Measurements from ENCODE around the gene DUOX2.
"Not testable (repeated sequence)": the region's sequence is repeated elsewhere in the genome, so short reads cannot be mapped to it uniquely, and the experiment has no call there.

The DUOX2 gene

DNA sequence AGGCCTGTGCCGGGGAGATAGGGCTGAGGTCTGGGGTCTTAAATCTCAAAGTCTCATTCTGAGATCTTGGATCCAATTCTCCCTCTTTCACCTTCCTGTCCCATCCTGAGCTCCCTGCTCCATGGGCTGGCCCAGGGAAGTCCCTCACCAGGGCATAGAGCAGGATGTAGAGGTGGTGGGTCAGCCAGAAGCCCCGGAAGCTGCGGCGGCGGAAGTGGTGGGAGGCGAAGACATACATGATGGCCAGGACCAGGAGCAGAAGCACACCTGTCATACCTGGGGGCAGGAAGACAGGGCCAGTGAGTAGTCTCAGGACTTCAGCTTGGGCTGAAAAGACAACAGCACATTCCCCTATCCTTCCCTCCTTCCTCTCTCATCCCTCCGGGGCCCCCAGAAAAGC, 16.5 kb downstream of the DUOX2 start:
- no peak for DNase-seq

DNA sequence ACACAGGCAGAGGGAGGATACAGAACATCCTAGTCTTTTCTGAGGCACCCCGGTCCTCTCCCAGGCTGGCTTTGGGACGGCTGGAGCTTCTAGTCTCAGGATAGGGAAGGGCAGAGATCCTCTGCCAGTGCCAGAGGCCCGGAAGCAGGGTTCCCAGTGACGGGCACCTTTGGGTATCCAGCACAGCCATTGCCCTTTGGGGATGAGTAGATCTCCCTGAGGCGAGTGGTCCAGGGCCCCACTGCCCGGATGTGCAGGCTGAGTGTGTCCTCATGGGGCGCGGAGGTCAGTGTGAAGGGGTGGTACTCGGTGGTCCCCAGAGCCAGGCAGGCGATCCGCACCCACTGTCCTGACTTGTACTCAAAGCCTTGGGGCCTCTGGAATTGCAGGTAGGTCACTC, 18.3 kb downstream of the DUOX2 start:
- DNase-seq, result no peak

DNA sequence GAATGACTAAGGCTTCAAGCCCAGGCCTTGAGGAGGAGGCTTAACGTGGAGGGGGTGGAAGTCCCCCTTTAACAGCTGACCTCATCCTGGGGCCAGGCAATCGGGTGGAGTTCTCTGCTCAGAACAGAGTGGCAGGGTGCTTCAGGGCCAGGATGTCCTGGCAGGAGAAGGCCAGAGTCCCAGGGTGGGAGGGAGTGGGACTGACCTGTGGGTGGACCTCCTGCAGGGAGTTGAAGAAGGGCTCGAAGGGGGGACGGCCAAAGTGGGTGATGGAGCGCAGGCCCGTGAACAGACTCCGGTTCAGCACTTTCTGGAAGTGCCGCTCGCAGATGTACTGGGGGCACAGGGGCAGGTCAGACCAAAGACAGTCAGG, 19.6 kb downstream of the DUOX2 start:
- no peak for DNase-seq

DNA sequence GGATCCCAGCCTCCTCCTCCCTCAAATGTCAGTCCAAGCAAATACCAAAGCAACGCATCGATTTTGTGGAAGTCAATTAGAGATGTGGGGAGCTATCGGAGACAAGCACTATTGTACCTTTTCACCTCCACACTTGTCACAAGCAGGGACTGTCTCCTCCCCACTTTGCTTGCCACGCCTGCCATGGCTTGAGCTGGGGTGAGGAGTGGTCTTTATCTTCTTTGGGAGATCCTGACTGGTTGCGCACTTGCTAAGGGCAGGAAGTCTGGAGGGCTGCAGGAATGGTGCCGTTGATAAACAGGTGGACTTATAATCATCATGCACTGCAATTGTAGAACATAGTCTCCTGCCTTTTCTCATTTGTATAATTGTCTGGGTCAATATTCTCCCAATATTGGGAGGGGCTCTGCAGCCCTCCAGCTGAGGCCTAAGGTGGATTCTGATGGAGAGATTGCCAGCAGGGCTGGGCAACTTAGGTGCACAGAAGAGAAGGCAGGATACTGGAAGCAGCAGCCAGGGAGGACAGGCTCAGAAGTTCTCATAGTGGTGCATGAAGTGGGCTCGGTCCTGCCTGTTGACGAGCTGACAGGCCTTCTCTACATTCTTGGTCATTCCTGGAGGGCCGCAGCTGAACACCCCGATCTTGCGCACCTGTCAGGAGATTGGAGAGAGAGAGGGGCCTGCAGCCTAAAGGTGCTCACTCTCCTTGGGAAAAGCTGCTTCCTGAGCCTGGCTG, 20.2 kb downstream of the DUOX2 start:
- no peak for DNase-seq

DNA sequence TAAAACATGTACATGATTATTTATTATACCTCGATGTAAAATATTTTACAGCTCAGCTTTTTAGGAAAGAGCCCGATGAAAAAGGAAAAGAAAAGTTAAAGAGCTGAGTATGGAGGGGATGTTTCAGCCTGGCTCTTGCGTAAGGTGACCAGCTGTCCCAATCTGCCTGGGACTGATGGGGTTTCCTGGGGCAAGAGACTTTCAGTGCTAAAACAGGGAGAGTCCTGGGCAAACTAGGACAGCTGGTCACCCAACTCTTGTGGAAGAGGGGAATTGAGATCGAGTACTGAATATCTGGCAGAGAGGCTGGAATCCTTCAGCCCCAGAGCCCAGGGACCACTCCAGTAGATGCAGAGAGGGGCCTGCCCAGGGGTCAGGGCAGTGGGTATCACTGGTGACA, 21.0 kb downstream of the DUOX2 start:
- no peak for DNase-seq

DNA sequence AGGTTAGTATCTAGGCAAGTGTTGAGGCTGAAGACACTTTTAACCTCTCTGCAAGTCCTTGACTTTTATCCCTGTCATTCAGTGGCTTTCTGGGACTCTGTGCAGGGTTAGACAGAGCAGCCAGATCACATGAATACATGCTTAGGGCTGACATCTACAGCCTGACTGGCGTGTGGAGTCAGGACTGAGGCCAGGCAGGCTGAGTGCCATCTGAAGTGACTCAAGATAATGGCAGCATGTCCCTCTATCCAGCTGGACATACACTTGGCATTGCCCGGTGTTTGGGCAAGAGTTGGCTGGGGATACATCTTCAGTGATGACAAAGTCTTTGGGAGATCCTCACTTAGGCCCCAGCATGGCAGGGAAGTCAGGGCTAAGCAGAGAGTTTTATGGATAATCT, 22.4 kb downstream of the DUOX2 start:
- no peak for DNase-seq

DNA sequence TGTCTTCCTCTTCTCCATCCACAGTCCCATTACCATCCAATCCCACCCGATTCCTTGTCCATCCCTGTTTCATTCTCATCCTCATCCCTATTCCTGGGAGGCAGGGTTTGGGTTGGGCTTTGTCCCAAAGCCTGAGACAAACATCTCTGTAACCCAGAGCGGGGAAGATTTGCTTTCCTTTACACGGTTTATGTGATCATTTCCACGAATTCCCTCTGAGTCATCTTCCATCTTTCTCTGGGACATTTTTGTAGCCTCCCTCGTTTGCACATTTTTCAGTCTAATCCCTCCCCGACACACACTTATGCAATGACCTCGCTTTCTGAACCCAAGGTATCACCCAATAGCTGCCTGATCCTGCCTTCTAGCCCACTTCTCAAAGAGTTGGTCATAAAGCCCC, 22.8 kb downstream of the DUOX2 start:
- DNase-seq, result no peak

DNA sequence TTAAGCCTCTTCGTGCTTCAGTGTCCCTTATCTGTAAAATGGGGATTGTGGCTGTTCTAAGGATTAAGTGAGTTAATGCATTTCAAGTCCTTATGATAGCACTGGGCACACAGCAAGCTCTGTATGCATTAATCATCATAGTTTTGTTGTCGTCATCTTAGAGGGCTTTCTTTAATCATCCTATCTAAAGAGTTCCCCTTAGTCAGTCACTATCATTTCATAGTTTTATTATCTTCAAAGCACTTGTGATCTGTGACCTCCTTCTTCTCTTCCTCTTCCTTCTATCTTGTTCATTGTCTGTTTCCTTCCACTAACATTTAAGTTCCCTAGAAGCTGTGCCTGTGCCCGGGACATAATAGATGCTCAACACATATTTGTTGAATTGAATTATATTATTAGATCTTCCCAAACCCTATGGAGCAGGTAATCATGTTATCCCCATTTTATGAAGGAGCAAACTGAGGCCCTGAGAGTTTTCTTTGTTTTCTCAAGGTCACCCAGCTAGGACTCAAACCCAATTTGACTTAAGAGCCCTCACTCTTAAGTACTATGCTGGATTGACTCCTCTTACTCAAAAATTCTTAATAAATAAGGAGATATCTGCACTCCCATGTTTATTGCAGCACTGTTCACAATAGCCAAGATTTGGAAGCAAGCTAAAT, 24.1 kb downstream of the DUOX2 start:
- DNase-seq, result no peak

DNA sequence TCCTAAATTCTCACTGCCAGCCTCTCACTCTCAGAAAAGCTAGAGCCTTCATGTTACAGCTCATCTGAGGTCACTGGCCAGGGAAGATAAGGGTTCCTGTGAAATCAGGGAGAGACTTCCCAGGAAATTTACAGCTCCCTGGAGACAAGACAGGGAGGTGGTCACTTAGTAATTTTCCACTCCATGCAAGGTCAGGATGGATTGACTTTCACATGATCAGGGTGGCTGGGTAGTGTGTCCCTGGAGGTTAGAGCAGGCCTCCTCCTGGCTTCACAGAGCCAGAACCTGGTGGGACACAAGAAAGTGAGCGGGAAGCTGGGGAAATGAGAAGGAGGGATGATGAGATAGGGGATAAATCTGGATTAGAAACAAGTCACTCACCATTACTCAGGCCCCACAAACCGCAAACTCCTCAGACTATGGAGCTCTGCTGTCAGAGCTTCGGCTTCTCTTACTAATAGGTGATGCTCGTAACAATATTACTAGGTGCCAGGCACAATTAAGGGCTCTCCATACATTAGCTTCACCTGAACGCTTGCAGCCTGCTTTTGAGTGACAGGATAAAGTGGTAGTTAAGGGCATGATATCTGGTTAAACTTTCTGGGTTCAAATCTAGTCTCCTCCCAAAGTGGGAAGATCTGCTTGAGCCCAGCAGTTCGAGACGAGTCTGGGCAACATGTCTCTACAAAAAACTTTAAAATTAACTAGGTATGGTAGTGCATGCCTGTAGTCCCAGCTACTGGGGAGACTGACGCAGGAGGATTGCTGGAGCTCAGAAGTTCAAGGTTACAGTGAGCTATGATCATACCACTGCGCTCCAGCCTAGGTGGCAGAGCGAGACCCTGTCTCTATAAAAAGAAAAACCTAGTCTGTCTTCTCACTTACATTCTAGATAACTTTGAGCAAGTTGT, 24.9 kb downstream of the DUOX2 start:
- no peak for DNase-seq

DNA sequence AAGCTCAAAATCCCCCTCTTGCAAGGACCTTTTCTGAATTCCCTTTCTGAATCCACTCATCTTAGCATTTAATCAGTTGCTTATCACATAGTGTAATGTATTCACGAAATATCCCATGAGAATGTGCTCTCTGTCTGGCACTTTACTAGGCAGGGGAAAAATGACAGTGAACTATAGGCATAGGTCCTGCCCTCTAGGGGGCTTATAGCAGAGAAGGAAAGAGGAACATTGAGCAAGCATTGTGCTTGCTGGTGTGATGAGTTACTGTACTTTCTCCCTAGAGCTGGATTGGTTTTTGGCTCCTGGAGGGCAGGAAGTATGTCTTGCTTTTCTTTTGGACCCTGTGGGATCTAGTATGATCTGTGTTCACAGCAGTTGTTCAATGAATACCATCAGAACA, 26.5 kb downstream of the DUOX2 start:
- no peak for DNase-seq

DNA sequence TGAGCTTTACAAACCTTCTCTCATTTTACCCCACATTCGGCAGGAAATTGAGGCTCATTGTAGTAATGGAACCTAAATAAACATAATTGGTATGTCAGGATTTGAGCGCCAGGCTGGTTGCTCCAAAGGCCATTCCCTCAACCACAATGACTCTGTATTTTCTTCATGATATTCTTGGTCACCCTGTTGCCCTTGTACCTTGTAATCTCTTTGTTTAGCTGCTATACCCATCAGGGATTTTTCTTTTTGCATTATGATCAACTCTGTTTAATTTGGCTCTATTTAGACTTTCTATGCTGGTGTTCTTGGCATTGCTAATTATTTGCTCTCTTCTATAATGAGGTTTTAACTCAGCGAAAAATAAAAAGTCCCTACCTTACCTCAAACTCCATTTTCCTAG, 29.8 kb downstream of the DUOX2 start:
- DNase-seq, result no peak

DNA sequence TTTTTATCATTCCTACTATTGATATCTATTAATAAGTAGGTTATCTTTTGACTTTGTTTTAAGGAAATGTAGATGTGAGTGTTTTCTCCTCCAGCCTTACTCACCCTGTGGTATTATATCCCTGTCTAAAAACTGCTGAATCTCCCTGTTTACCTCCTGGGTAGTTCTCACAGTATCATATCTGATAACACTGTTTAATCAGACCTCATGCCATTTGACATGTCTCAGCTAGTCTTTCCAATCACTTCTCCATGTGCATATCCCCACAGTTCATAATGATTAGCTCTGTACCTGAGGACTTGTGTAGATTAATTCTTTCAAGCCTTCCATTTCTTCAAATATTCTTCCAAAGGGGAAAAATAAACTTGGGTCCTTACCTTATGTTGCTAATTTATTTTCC, 30.7 kb downstream of the DUOX2 start:
- DNase-seq, result no peak

DNA sequence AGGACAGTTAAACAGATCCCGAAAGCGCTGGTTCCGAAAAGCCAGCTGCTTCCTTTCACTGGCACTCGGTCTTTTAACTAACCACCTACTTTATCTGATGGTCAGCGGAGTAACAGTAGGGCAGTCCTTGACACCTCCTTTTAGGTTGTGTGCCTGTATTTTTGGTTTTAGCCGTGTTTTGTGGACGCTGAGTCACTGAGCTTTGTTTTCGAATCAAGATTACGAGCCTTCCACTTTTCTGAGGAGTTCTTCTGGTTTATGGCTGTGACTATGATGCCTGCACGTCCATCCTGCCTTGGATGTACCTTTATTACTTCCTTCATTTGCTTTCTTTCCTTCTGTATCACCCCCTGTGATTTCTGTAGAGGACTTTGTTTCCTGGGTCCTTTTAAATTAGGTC, 31.6 kb downstream of the DUOX2 start:
- not testable (repeated sequence) for DNase-seq

DNA sequence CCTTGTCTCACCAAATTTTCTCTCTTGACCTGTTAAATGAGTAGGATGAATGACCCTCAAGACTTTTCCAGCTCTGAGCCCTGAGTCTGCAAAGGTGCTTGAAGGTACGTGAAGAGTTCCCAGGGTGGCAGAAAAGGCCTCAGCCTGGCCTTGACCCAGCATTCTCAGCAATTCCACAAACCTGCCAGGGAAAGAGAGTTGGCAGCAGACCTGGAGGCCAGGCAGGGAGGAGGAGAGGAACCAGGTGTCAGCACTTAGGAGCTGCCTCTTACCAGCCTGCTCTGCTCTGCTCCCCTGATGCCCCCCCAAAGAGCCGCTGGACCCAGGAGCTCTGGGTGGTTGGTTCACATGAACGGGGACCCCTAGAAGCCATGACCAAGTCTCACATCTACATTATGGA, 33.4 kb downstream of the DUOX2 start:
- DNase-seq, result not testable (repeated sequence)

DNA sequence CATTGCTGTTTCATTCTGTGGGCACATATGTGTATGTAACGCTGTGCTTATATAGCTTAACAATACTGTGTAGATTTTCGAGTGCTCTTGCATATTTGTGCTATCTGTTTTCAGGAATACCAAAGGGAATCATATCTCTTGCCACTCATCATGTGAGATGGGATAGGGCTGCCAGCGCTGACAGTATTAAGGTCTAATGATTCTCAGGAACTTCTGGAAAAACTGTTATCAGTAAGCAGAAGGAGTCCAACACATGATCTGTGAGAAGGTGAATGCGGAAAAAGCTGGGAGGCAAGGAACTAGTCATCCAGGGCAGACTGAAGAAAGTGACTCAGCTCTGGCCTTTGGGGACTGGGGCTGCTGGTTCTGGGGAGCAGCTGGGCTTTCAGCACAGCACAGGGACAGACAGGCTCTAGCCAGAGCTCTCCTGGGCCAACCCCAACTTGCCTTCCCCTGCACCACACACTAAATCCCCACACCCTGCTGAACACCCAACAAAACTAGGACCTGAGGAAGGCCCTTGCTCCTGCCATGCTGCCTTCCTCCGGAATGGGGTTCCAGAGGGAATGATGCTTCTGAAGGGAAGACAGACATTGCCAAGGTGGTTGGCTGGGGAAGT, 34.2 kb downstream of the DUOX2 start:
- DNase-seq, result not testable (repeated sequence)

DNA sequence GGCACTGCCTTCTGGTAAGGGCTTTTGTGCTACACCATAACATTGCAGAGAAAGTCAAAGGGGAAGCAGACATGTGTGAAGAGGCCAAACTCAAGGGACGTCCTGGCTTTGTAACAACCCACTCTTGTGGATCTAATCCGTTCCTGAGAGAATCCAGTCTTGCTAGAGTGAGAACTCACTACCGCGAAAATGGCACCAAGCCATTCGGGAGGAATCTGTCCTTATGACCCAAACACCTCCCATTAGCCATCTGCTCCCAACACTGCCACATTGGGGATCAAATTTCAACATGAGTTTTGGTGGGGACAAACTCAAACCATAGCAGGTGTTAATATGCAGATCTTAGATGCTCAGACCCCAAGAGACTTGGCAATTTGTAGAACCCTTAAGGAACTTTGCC, 34.8 kb downstream of the DUOX2 start:
- DNase-seq, result not testable (repeated sequence)

DNA sequence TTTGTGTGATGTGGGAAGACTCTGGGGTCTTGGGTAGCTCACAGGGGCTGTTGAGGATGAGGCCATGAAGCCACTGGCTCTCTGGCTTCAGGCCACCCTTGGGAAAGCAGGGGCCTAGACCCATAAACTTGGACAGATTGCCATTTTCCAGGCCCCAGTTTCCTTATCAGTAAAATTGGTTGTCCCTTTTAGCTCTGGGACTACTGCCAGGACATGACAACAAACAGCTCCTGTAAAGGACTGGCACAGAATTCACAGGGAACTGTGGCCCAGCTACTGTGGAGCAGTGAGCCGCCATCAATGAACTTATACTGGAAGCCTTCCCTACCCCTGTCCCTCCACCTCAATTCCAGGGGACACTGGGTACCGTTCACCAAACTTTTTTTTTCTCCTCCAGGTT, 36.6 kb downstream of the DUOX2 start:
- not testable (repeated sequence) for DNase-seq

DNA sequence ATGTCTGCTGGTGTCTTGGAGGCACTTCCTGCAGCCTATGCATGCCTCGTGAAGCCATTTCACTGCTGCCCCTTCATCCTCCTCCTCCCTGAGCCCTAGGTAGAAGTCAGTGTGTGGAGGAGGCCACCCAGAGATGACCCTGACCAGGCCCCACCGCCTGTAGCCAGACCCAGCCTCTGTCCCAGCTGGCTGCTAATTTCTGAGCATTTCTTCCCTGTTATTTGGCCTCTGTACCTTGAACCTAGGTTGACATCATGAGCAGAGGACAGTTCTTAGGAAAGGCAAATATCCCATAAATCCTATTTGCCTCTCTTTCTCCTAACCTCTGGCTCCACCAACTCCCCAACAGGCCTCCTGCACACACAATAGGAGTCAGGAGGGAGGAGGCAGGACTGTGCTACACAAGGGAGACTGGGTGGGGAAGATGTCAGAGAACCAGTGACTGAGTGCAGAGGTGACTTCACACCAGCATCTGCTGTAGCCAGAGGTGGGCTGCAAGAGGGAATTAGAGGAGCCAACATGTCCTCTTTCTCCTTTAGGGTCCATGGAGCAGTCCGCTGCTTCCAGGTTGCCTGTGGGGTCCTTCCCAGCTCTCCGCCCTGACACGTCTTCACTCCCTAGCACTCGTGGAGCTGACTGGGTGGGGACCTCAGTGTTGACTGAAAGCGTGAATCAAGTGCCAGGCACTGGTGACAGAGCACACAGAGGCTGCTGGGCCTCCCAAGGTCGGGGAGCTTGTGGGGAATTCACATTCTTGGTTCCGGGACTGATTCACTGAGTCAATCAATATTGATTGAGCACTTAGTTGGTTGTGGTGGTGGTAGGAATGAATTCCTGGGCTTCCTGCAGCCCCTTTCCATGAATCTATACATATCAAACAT, 38.3 kb downstream of the DUOX2 start:
- DNase-seq, result not testable (repeated sequence)

DNA sequence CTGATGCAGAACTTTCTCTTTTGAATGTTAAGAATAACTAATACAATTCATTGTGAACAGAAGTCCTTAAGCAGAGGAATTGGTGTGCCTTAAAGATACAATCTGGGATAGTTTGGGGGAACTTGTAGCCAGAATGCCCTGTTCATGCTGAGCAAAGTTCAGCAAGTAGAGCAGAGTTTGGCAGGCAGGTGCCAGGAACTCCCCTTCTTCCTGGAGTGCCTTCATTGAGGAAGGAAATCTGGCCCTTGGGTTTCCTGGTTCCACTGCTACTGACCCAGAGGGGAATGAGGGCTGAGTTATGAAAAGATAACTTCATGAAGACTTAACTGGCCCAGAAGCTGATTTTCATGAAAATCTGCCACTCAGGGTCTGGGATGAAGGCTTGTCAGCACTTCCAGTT, 40.4 kb downstream of the DUOX2 start:
- not testable (repeated sequence) for DNase-seq

DNA sequence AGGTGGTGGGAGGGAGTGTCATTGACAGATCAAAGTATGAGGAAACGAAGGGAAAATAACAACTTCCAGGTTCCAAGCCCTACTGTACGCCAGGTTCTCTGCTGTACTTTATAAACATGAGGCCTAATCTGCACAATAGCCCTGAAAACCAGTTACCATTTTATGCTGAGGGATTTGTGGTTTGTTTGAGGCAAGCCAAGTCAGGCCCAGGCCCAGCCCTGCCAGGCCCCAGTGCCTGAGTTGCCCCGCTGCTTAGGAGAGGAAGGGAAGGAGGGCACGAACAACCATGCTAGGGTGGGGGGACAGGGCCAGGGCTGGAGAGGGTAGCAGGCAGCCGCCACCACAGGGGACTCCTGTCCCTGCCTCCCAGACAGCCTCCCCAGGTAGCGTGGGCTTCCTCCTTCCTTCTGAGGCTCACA, 44.0 kb downstream of the DUOX2 start:
- DNase-seq, result not testable (repeated sequence)

DNA sequence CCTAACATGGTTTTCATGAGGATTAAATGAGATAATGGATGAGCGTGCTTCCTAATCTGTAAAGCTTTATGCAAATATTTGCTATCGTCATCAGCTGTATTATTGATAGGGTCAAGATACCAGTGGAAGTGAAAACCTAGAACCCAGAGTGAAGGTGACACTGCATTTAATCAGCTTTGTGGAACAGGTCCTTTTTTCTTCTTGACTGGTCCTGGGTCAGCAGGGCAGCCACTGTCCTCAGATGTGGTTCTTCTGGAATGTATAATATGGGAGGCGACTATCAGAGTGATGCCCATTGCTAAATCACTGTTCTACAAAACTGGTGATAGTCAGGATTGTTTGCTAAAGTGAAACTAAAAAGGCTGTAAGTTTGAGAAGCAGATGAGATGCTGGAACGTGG, 49.6 kb downstream of the DUOX2 start:
- DNase-seq, result no peak

DNA sequence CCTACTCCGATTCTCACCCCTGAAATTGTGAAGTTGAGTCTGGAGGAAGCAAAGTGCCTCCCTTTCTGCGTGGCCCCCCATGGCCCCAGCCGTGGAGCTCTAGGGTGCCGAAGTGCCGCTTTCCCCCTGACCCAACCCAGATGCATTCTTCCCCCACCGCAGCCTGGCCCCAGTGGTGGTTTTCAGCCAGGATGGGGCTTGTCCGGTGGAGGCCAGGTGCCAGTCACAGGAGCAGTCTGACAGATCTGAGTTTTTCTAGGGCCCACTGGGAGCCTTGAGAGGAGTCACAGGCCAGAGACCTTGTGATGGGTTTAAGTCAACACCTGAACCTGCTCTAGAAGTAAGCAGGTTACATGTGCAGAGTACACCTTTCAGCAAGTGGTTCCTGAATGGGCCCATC, 51.7 kb downstream of the DUOX2 start:
- not testable (repeated sequence) for DNase-seq
